Esophagus squamous epithelium (tissue), 5 donors: ENCODE measurements around the gene STAT3. TPM values are rescaled to one million over a fixed set of nuclear protein-coding genes. Genes with fewer than 3 reads are reported as not detected.

Experiments used
- DNase-seq: peaks from one replicate; lab custom pipeline; 2025; lab: John Stamatoyannopoulos, UW
- H3K27ac ChIP-seq, 4 donors: fragments of 200-600 bp; sonication (generic); one replicate each; pipeline ENCODE4 v1.5.1; 2016 to 2019; ENCODE audit warnings: mild to moderate bottlenecking in 1 of 4
- H3K27me3 ChIP-seq, 4 donors: fragments of 200-600 bp; sonication (generic); 1 replicate in 3 of 4; 2 replicates in 1 of 4; pipeline versions ENCODE4 v1.5.1 to v1.6.0; 2017 to 2021; ENCODE audit warnings: antibody characterized with exemption in 1 of 4
- H3K36me3 ChIP-seq, 3 donors: fragments of 200-600 bp; sonication (generic); one replicate each; pipeline ENCODE4 v1.5.1; 2016 to 2019
- H3K4me1 ChIP-seq, 3 donors: fragments of 200-600 bp; sonication (generic); one replicate each; pipeline ENCODE4 v1.5.1; 2017 to 2019
- H3K4me3 ChIP-seq, 4 donors: fragments of 200-600 bp; sonication (generic); 1 replicate in 3 of 4; 2 replicates in 1 of 4; pipeline ENCODE4 v1.5.1; 2016 to 2019; ENCODE audit warnings: mild to moderate bottlenecking in 2 of 4, moderate library complexity in 1 of 4
- H3K9me3 ChIP-seq, 3 donors: fragments of 200-600 bp; sonication (generic); one replicate each; pipeline ENCODE4 v1.5.1; 2016 to 2019
- POLR2A ChIP-seq, 4 donors: fragments of 450-650 bp; IDR thresholded peaks; one replicate each; pipeline ENCODE4 v1.6.1; 2017; ENCODE audit warnings: antibody characterized with exemption in 4 of 4, mild to moderate bottlenecking in 4 of 4, moderate library complexity in 3 of 4
- WGBS, 2 donors: methylation state at CpG; one replicate each; pipeline ENCODE4 v1.1.5; 2018; 5-methylcytosine and 5-hydroxymethylcytosine counted together
- intact Hi-C: fragments of 100-400 bp; cut with DNase I; formaldehyde crosslinking; loops from one replicate; pipeline ENCODE4 v1.15.0; 2022
- total RNA-seq, 4 donors: library from RNA; depleted of rRNA; stranded (reverse); fragments of >200 nt; gene quantifications; one replicate each; pipeline ENCODE4 v1.1.0, GENCODE V29; 2016
- TF ChIP-seq, protein P1 (sequence below), 6 experiments: fragments of 450-650 bp in 4 of 6; fragments of 200-600 bp in 2 of 6; sonication (generic) in 2 of 6; IDR thresholded peaks; one replicate each; pipeline ENCODE4 v1.5.1; 2016 to 2019; ENCODE audit warnings: antibody characterized with exemption in 6 of 6, mild to moderate bottlenecking in 4 of 6, moderate library complexity in 4 of 6
- donor health status: DM: yes; HTN: yes; CAD: no.

STAT3 gene
- total RNA-seq, 4 donors from 2014 or later: 137 to 229 (median 176) TPM

DNA sequence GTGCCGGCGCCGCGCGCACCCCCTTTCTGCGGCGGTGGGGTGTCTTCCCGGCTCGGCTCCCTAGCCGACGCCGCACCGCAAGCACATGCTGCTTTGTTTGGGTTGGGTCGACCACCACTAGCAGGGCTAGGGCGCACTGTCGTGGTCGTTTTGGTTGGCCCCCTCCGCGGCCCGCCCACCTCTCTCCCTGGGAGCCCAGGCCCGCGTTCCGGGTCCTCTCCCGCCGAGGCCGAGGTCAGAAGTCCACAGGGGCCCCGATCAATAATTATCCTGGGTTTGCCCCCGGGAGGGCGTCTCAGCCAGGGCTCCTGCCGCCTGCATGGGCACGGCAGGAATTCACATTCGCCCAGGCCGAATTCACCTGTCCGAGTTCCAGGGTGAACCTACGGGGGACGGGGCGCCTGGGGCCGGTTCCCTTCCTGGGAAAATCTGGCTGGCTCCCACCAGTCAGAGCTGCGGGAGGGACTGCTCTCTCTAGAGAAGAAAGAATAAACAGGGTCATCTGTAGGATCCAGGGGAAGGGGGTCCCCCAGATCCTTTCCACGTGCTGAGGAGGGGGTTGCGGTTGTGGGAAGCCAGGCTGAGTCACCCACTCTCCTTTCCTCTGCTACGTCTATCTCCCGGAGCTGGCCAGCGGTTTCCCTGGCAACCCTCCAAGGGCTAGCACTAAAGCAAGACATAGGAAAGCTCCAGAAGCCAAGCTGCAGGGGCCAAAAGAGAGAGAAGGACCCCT is 111.5 kb downstream of the STAT3 start:
- peak overlapping the region; percentile 82 to 95 (median 91) for H3K27ac ChIP-seq
- WGBS, 2 donors: 1 to 7% methylated on average over 8 to 11 of the region's 44 CpGs
- H3K4me1 ChIP-seq: peaks cover 9 to 49% (median 12%) of the 10 kb centered on the region in 3 donors
- H3K36me3 ChIP-seq: no peaks in the 10 kb centered on the region
- no peak for DNase-seq
- intact Hi-C loops: no loop called here
- peak overlapping the region; percentile 77 to 95 (median 93) for H3K4me3 ChIP-seq
- TF ChIP-seq, protein P1, sequence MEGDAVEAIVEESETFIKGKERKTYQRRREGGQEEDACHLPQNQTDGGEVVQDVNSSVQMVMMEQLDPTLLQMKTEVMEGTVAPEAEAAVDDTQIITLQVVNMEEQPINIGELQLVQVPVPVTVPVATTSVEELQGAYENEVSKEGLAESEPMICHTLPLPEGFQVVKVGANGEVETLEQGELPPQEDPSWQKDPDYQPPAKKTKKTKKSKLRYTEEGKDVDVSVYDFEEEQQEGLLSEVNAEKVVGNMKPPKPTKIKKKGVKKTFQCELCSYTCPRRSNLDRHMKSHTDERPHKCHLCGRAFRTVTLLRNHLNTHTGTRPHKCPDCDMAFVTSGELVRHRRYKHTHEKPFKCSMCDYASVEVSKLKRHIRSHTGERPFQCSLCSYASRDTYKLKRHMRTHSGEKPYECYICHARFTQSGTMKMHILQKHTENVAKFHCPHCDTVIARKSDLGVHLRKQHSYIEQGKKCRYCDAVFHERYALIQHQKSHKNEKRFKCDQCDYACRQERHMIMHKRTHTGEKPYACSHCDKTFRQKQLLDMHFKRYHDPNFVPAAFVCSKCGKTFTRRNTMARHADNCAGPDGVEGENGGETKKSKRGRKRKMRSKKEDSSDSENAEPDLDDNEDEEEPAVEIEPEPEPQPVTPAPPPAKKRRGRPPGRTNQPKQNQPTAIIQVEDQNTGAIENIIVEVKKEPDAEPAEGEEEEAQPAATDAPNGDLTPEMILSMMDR (IDR thresholded peaks at IDR 0.05): no peak
- TF ChIP-seq POLR2A (IDR thresholded peaks at IDR 0.05): no peak
- no peaks in the 10 kb centered on the region for H3K27me3 ChIP-seq
- no peaks in the 10 kb centered on the region for H3K9me3 ChIP-seq

- H3K27ac ChIP-seq: peak within 1 kb of the TSS; percentile 84 to 95 (median 91)
- H3K9me3 ChIP-seq: no peaks in the 10 kb centered on the region
- peaks cover 9 to 53% (median 12%) of the 10 kb centered on the region in 3 donors for H3K4me1 ChIP-seq
- WGBS, 2 donors: 0% methylated on average over 1 of the region's 47 CpGs; no CpG with 5 or more reads in 1 of the 2 donors
- intact Hi-C loops: no loop called here
- no peak for DNase-seq
- TF ChIP-seq, protein P1 (IDR thresholded peaks at IDR 0.05): no peak
- peak in 2 of 4 donors; percentile 24 to 73 for TF ChIP-seq POLR2A (IDR thresholded peaks at IDR 0.05)
- H3K36me3 ChIP-seq: no peaks in the 10 kb centered on the region
- H3K4me3 ChIP-seq: peak within 1 kb of the TSS; percentile 77 to 95 (median 93)
- no peaks in the 10 kb centered on the region for H3K27me3 ChIP-seq
Measured at GRCh38 chr17:42276359-42276608, 112.0 kb downstream of the STAT3 start, which contains the start of gene STAT5B. TSS of gene STAT5B (minus strand) at chr17:42276391. CDS start at chr17:42232127, 44,264 bp downstream.

- intact Hi-C loops: no loop called here
- H3K4me3 ChIP-seq: peak overlapping the region; percentile 77 to 95 (median 93)
- H3K27ac ChIP-seq: peak overlapping the region; percentile 84 to 95 (median 91)
- H3K9me3 ChIP-seq: no peaks in the 10 kb centered on the region
- no peaks in the 10 kb centered on the region for H3K27me3 ChIP-seq
- no peak for DNase-seq
- peak in 1 of 4 donors; percentile 75 for TF ChIP-seq POLR2A (IDR thresholded peaks at IDR 0.05)
- TF ChIP-seq, protein P1 (IDR thresholded peaks at IDR 0.05): no peak
- no peaks in the 10 kb centered on the region for H3K36me3 ChIP-seq
- H3K4me1 ChIP-seq: peaks cover 9 to 58% (median 12%) of the 10 kb centered on the region in 3 donors
- 0% methylated on average over 2 to 13 of the region's 82 CpGs for WGBS, 2 donors
Measured at GRCh38 chr17:42275527-42276358, 112.5 kb downstream of the STAT3 start.

GRCh38 chr17:42274812-42275526 is 113.3 kb downstream of the STAT3 start:
- 21 to 26% methylated on average over 13 of the region's 13 CpGs for WGBS, 2 donors
- peak overlapping the region; percentile 77 to 95 (median 93) for H3K4me3 ChIP-seq
- no peaks in the 10 kb centered on the region for H3K36me3 ChIP-seq
- intact Hi-C loops: no loop called here
- TF ChIP-seq, protein P1 (IDR thresholded peaks at IDR 0.05): no peak
- TF ChIP-seq POLR2A (IDR thresholded peaks at IDR 0.05): peak in 1 of 4 donors; percentile 14
- H3K9me3 ChIP-seq: no peaks in the 10 kb centered on the region
- H3K27me3 ChIP-seq: no peaks in the 10 kb centered on the region
- H3K27ac ChIP-seq: peak overlapping the region; percentile 84 to 95 (median 91)
- no peak for DNase-seq
- peaks cover 10 to 63% (median 12%) of the 10 kb centered on the region in 3 donors for H3K4me1 ChIP-seq
